HG03095 (cell line): ENCODE results near the gene LCN12.
A peak's percentile ranks its signal among the peaks of the same experiment; 100 is the strongest.

Experiments
- ATAC-seq: cut with Tn5 transposase; IDR thresholded peaks from one replicate; pipeline ENCODE4 v1.9.1; 2021; ENCODE audit warnings: moderate library complexity; ENCODE audit not compliant: unreplicated experiment

The LCN12 gene

DNA sequence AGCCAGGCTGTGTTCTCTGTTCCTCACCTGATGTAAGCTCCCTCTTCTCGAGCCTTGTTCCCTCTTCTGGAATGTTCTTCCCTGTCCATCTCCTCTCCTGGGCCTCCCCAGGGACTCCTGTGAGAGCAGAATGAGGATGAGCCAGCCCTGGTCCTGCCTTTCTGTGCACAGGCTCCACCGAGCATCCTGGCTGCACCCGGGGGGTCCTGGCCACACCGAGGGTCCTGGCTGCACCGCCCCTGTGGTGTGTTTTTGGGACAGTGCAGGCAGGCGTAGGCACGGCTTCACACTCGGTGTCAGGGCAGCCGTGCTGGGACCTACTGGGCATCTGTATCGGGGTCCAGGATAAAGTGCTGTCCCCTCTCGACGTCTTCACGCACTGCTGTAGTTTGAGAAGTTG, 25.3 kb upstream of the LCN12 start:
- no peak for ATAC-seq

DNA sequence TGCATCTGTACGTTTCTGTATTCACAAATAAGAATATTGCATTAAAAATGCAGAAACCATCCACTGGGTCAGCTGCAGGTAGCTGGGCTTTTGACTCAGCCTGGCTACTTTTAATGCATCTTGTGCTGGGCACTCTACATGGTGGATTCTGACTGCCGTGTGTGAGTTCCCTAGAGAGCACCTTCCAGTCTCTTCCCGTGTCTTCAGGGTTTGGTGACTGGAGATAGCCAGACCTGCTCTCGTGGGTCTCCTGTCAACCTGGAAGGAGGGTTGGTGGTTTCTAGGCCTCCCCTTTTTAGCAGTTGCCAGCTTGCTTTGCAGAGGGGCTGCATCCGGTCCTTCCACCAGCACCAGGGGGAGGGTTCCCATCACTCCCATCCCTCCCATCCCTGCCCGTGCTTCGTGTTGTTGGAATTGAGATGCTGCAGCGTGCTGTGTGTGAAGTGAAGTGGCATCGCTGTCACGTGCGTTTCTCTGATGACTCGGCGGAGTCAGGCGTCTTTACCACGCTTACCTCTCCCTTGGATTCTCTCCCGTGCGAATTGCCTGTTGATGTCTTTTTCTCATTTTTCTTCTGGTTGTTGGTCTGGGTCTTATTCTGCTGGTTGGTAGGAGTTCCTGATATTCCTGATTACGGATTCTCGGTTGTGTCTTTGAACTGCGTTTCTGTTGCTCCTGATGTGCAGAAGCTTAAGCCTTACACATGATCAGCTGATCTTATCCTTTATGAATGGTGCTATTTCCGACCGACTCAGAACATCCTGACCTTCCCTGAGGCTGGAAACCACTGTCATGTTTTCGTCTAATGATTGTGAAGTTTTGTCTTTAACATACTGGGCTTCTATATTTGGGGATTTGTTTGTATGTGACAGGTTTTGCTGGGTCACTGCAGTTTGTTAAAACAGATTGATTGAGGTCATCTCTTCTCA, 24.5 kb upstream of the LCN12 start:
- no peak for ATAC-seq

DNA sequence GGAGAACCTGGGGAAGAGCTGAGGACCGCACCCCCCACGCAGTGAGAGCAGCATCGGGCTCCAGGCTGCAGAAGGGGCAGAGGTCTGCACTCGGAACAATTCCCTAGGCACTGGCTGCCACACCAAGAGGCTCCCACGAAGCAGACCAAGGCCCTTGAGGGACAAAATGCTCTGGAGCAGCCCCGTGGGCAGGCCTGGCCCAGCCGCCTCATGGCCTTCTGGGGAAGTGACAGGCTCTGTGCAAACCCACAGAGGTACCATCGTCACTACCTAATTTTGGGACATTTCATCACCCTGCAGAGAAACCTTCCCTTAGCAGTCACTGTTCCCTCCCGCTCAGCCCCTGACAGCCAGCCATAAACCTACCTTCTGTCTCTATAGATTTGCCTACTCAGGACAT, 23.5 kb upstream of the LCN12 start:
- no peak for ATAC-seq

DNA sequence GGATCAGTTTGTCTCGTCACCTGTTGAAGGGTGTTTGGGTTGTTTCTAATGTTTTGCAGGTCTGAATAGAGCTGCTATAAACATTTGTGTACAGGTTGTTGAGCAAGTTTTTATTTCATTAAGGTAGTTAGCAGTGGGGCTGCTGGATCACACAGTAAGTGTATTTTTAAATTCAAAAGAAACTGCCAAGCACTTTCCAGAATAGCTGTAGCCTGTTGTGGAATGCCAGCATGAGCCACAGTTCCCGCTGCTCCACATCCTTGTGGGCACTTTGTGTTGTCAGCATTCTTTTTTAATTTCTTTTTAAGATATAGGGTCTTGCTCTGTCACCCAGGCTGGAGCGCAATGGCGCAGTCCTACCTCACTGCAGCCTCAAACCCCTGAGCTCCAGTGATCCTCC, 22.1 kb upstream of the LCN12 start:
- no peak for ATAC-seq

DNA sequence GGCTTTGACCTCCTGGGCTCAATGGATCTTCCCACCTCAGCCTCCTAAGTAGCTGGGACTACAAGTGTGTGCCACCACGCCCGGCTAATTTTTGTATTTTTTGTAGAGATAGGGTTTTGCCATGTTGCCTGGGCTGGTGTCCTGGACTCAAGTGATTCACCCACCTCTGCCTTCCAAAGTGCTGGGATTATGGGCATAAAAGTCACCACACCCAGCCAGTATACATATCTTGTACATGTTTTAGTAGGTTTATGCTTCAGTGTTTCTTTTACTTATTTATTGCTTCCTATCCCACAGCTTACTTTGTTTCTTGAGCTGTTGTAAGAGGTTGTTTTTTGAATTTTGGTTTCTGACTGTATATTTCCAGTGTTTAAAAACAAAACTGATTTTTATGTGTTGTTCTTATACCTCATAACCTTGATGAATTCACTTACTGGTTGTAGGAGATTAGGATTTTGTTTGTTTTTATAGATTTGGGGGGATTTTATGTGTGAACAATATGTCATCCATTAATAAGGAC, 20.4 kb upstream of the LCN12 start:
- ATAC-seq, result no peak

DNA sequence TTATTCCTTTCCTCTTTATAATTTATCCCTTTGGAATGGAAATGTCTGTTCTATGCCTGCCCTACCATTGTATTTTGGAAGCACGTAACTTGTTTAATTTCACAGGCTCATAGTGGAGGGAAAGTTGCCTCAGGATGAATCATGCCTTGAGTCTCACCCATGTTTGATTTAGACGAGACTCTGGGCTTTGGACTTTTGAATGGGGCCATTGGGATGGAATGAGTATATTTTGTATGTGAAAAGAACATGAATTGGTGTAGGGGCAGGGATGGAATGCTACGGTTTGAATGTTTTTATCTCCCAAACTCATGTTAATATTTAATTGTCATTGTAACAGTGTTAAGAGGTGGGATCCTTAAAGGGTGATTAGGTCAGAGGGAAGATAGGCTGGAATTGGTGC, 17.8 kb upstream of the LCN12 start:
- no peak for ATAC-seq

DNA sequence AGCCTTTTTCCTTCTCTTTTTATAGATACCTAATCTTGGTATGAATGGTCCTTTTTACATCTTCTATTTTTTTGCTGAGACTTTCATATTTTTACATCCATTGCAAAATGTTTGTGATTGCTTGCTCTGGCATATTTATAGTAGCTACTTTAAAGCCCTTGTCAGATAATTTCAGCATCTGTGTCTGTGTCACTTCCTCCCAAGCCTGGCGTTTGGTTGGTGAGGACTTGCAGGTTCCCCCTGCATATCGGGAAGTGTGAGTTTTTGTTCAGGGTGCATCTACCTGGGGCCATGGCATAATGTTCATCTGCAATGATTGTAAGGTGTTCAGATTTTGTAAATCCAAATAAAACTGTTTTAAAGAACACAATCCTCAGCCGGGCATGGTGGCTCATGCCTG, 16.4 kb upstream of the LCN12 start:
- ATAC-seq, result no peak

DNA sequence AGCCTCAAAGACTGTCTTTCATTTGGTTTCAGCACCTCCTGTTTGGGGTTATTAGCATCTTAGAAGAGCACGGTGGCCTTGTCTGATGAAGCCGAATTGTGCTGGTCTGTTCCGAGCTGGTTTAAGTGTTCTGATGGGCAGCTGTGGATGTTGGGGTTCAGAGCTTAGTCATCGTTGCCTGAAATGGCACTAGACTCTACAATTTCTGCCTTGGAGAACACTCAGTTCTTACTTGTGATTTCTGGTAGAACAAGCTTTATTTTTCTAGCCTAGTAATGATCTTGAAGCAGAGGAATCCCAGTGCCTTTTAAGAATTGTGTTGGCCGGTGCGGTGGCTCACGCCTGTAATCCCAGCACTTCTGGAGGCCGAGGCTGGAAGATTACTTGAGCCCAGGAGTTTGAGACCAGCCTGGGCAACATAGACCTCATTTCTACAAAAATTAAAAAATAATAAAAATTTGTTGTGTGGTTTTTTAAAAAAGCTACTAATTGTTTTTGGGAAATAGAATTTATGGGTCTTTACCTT, 15.4 kb upstream of the LCN12 start:
- ATAC-seq, result no peak

DNA sequence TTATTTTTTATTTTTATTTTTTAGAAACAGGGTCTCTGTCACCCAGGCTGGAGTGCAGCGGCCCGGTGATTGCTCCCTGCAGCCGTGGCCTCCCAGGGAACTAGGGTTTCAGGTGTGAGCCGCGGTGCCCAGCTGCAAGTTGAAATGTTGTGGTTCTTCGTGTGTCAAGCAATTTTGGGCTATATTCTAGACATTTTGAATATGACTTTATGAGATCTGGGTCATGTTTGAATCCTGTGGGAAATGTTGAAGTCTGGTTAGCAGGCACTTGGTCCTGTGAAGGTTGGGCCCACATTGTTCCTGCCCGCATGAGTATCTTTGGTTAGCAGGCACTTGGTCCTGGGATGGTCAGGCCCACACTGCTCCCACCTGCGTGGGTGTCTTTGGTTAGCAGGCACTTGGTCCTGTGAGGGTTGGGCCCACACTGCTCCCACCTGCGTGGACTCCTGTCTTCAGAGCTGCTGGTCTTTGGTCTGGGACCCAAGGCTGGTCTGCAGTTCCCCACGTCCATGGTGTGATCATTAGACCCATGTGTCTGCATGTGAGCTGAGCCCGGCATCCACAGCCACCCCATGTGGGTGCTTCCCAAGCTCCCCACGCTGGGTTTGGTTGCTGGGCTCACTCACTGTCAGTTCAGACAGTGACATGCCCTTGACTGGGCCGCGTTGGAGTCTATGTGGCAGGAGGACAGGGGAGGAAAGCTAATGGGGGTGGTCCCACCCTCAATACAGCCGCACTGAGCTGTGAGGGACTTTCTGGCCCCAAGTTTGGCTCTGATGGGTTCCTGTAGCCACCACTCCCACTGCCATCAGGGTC, 14.7 kb upstream of the LCN12 start:
- ATAC-seq, result no peak

DNA sequence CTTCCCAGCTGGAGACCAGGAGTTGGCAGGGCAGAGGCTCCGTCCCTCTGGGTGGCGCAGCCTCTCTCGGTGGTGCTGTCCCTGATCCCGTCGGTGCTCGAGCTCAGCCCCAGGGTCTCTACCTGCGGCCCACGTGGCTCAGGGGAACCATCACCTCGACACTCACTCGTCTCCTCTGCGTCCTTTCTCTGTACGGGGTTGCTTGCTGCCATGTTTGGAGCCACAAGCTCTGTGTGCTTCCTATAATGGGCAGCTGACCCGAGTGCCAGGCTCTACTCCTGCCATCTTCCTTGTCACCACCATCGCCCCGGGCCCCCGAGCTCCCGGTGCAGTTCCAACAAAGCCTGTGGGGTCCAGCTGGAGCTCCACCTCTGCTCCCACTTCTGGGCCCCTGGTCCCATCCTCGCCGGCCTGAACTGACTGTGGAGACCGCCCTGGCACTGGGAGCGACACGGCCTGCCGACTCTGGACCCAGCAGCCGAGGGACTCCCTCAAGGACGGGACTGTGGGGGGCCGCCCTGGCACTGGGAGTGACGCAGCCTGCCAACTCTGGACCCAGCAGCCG, 12.6 kb upstream of the LCN12 start:
- ATAC-seq, result no peak

DNA sequence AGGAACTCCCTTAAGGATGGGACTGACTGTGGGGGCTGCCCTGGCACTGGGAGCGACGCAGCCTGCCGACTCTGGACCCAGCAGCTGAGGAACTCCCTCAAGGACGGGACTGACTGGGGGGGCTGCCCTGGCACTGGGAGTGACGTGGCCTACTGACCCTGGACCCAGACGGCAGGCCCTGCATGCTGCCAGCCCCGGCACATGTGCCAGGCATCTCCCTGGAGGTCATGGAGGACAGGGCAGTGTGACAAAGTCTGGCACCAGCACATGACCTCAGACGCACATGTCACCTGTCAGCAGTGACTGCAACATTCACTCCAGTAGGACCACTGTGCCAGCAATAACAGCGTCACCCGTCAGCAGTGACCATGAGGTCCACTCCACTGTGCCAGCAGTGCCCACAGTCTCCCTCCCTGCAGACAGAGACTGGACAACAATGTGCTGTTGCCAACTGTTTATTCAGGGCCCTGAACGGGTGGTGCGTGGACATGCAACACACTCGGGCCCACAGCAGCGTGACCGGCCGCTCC, 12.0 kb upstream of the LCN12 start:
- ATAC-seq, result no peak

DNA sequence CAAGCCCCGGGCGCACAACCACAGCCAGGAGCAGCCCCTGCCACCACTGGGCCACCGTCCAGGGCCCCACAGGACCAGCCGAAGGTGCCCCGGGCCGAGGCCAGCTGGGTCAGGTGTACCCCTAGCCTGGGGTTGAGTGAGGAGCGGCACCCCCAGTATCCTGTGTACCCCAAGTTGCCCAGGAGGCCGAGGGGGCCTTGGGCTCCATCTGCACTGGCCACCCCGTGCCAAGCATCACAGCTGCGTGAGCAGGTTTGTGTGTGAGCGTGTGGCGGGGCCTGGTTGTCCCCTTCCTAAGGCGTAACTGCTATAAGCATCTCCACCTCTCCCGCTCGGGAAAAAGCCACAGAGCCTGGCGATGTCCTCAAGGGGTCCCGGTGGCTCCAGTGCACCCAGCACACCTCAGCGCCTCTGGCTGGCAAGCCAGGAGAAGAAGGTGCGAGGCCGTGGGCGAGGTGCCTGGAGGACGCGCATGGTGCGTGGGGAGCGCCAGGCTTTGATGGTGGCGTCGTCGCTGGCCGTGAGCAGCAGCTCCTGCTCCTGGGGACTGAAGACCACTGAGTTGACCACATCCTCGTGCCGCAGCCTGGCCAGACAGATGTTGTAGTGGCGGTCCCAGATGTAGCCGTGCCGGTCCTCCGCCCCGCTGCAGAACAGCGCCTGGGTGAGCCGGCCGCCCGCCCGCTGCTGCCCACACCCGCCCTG, 11.4 kb upstream of the LCN12 start:
- no peak for ATAC-seq

DNA sequence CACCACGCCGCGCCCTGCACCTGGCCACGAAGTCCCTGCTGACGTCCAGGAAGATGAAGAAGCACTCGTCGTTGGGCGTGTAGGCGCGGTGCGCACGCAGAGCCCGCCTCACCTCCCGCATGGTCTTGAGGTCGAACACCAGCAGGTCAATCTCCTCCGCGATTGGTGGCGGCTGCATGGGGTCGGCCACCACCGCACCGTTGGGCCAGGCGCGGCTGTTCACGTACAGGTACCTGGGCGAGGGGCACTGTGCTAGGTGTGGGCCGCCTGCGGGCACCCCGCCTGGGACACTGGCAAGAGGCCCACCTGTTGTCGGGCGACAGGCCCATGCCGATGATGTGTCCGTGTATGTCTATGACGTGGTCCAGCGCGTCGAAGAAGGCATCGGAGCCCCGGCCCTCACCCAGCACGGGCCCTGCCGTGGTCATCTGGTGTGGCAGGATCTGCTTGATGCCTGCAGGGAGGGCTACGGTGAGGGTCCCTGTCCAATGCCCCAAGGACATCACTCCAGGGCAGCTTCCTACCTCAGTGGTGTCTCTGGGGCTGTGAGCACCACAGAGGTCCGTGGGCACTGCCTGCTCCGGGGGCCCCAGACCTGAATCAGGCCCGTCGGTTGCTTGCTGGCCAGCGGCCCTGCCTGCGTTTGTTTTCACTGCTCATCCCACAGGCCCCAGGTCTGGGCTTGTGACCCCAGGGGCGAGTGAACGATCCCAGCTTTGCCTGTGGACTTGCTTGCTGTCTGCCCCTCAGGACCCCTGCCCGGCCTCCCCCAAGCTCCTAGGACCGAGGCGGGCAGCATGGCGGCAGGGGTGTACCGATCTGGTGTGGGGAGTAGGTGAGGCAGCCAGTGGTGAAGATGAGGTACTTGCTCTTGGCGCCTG, 10.6 kb upstream of the LCN12 start:
- ATAC-seq, result no peak

DNA sequence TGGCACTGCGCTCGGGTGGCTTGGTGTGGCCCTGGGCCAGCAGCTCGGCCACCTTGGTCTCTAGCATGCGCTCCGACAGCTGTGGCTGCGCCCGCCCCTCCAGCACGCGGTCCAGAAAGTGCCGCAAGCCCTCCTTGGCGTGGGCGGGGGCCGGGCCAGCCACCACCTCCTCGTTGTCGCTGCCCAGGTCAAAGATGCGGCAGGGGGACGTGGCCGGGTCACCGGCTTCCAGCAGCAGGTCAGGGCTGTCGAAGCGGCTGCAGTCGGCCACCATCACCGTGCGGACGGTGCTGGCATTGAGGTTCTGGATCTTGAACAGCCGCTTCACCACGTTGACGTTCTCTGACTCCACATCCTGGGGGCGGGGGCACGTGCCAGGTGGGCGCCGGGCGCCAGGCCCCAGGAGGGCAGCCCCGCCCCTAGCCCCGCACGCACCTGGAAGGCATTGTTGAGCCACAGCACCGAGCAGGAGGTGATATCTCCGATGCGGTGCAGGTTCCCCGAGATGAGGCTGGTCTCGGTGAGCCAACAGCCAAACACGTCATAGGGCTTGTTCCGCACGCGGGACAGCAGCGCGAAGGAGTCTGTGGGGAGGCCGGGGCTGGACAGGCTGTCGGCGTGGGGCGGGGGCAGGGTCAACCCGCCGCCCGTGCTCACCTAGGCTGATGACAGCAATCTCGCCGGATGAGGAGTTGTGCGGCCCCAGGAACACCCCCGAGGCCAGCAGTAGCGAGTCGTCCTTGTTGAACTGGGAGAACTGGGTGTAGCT, 9.8 kb upstream of the LCN12 start:
- no peak for ATAC-seq

DNA sequence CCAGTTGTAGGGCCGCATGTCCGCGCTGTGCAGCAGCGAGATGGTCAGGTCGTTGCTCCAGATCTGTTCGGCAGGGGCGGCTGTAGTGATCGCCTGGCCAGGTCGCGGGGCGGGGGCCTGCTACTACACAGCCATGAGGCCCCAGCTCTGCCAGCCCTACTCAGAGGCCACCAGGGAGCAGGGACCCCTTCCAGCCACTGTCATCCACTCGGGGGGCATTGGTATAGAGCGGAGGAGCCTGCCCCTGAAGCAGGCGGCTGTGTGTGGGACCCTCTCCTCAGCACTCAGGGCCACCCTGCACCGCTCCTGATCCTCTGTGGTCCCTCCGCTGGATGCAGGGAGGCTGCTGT, 9.2 kb upstream of the LCN12 start:
- ATAC-seq, result no peak

DNA sequence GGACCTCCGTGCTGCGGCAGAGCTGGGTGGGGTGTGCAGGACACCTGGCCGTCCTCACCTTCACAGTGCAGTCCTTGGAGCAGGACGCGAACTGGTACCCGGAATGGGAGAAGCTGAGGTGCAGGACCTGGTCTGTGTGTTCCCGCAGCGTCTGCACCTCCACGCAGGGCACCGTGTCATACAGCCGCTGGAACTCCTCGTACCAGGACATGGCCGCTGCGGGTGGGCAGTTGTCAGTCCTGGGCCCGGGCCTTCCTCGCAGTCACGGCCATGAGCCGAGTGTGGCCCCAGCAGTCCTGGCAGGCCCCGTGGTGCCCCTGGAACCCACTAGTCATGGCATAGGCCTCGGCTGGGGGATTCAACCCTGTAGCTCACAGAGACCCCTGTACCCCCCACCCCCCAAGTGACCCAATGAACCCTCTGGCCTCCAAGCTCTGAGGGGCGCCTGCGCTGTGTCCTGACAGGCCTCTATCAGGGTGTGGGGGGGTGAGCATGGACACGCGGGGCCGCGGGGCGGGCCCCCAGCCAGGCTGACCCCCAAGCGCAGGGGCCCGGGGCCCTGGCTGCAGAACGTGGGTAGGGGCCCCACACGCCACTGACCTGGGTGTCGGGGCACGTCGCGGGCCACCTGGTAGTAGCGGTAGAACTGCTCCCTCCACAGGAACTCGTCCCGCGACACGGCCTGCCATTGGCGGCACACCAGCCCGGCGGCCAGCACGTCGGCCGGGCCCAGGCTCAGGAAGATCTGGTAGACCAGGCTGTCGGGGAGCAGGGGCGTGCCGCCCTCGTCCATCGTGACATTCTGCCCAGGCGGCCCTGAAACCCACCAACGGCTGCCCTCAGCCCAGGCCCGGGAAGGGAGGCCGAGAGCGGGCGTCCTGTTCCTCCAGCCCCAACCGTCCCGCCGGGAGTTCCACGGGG, 8.5 kb upstream of the LCN12 start:
- peak; percentile 2 for ATAC-seq

DNA sequence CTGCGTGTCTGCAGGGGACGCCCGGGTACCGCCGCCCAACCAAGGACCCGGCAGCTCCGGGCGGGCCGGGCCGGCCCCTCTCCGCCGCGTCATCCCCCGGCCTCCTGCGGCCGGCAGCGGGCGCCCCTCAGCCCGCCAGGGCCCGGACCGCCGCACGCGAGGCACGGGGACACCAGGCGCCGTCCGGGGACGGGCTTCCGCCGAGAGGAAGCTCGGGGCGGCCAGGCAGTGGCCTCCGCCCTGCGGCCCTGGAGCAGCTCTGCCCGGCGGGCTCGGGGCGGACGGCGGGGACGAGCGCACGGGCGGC, 7.9 kb upstream of the LCN12 start:
- peak; percentile 24 for ATAC-seq
